HG03558 (cell line): ENCODE measurements around the gene CCDC9.
A peak's percentile ranks its signal among the peaks of the same experiment; 100 is the strongest.
"Not testable (repeated sequence)": the region's sequence is repeated elsewhere in the genome, so short reads cannot be mapped to it uniquely, and the experiment has no call there.

Source experiments
- ATAC-seq: cut with Tn5 transposase; IDR thresholded peaks from one replicate; pipeline ENCODE4 v1.9.1; 2021; ENCODE audit warnings: moderate number of reproducible peaks; ENCODE audit not compliant: unreplicated experiment; ENCODE audit errors: extremely low read depth

The CCDC9 gene

GRCh38 chr19:47258434-47258833 is 2.1 kb downstream of the CCDC9 start:
- ATAC-seq, result no peak

GRCh38 chr19:47258895-47259555 is 2.7 kb downstream of the CCDC9 start:
- ATAC-seq, result no peak

GRCh38 chr19:47260476-47260875 is 4.2 kb downstream of the CCDC9 start:
- no peak for ATAC-seq

GRCh38 chr19:47261946-47262793 is 5.8 kb downstream of the CCDC9 start:
- ATAC-seq, result not testable (repeated sequence)

- no peak for ATAC-seq
These were observed 8.3 kb downstream of the CCDC9 start for GRCh38 chr19:47264629-47265028.

GRCh38 chr19:47266401-47266941 is 10.1 kb downstream of the CCDC9 start:
- ATAC-seq, result no peak

GRCh38 chr19:47267350-47267759 is 11.0 kb downstream of the CCDC9 start:
- no peak for ATAC-seq

- no peak for ATAC-seq
These were observed 11.7 kb downstream of the CCDC9 start for GRCh38 chr19:47268028-47268427.

GRCh38 chr19:47269596-47269995 is 13.3 kb downstream of the CCDC9 start:
- ATAC-seq, result no peak

- no peak for ATAC-seq
These were observed 14.1 kb downstream of the CCDC9 start for GRCh38 chr19:47270408-47270807.

GRCh38 chr19:47271949-47272348 is 15.6 kb downstream of the CCDC9 start:
- ATAC-seq, result no peak

- ATAC-seq, result no peak
These were observed 16.4 kb downstream of the CCDC9 start for GRCh38 chr19:47272448-47273312.

GRCh38 chr19:47273313-47274070 is 17.2 kb downstream of the CCDC9 start:
- peak; percentile 32 for ATAC-seq

- no peak for ATAC-seq
These were observed 18.0 kb downstream of the CCDC9 start, which contains the start of gene INAFM1 for GRCh38 chr19:47274071-47274890. Gene INAFM1, plus strand, starts transcription at chr19:47274885. Its CDS starts 35 bp downstream, at chr19:47274920.

- no peak for ATAC-seq
These were observed 18.8 kb downstream of the CCDC9 start for GRCh38 chr19:47274891-47275761.

- no peak for ATAC-seq
These were observed 19.6 kb downstream of the CCDC9 start for GRCh38 chr19:47275791-47276461.

GRCh38 chr19:47276513-47276912 is 20.2 kb downstream of the CCDC9 start:
- ATAC-seq, result not testable (repeated sequence)
